Endodermal cell (in vitro differentiated cells): Measurements from ENCODE around the gene LAMA2. TPM values are rescaled to one million over a fixed set of nuclear protein-coding genes. Genes with fewer than 3 reads are reported as not detected.

Experiments
- DNase-seq: peaks from one replicate; pipeline ENCODE4 v3.0.0-alpha.2; 2017
- H3K27ac ChIP-seq: 2 replicates; pipeline ENCODE4 v1.5.1; 2013; ENCODE audit warnings: mild to moderate bottlenecking, low read depth, low read length, moderate library complexity
- H3K27me3 ChIP-seq: 2 replicates; pipeline ENCODE4 v1.6.1; 2013; ENCODE audit warnings: mild to moderate bottlenecking, low read length, moderate library complexity; ENCODE audit not compliant: insufficient read depth, control insufficient read depth, poor library complexity, severe bottlenecking
- H3K36me3 ChIP-seq: 2 replicates; pipeline ENCODE4 v1.7.0; 2013; ENCODE audit warnings: mild to moderate bottlenecking, low read length, moderate library complexity; ENCODE audit not compliant: control insufficient read depth, insufficient read depth
- H3K4me1 ChIP-seq: one replicate; pipeline ENCODE4 v1.7.0; 2013; ENCODE audit warnings: low read length; ENCODE audit not compliant: control insufficient read depth, insufficient read depth
- H3K4me3 ChIP-seq: 2 replicates; pipeline ENCODE4 v1.5.1; 2013; ENCODE audit warnings: mild to moderate bottlenecking, low read length, moderate library complexity
- H3K9ac ChIP-seq: 2 replicates; pipeline ENCODE4 v1.6.1; 2013; ENCODE audit warnings: mild to moderate bottlenecking, low read length, moderate library complexity; ENCODE audit not compliant: poor library complexity, severe bottlenecking; ENCODE audit errors: extremely low read depth
- H3K9me3 ChIP-seq: 2 replicates; pipeline ENCODE4 v1.6.1; 2013; ENCODE audit warnings: mild to moderate bottlenecking, low read length, moderate library complexity; ENCODE audit not compliant: control insufficient read depth
- H3K27ac Mint-ChIP-seq: 2 replicates; pipeline ENCODE4 v1.8.0; 2020; ENCODE audit warnings: mixed read lengths
- H3K27me3 Mint-ChIP-seq: 2 replicates; pipeline ENCODE4 v1.8.0; 2021; ENCODE audit warnings: mild to moderate bottlenecking, mixed read lengths; ENCODE audit not compliant: insufficient read depth
- H3K36me3 Mint-ChIP-seq: 2 replicates; pipeline ENCODE4 v1.8.0; 2020; ENCODE audit warnings: low read depth, mixed read lengths
- H3K4me1 Mint-ChIP-seq: 2 replicates; pipeline ENCODE4 v1.8.0; 2020; ENCODE audit warnings: mixed read lengths
- H3K4me3 Mint-ChIP-seq: 2 replicates; pipeline ENCODE4 v1.8.0; 2020; ENCODE audit warnings: mild to moderate bottlenecking, moderate library complexity, mixed read lengths
- H3K9me3 Mint-ChIP-seq: 2 replicates; pipeline ENCODE4 v1.8.0; 2020; ENCODE audit warnings: mild to moderate bottlenecking, mixed read lengths
- CTCF ChIP-seq: fragments of 200-600 bp; sonication (generic); conservative IDR thresholded peaks from 2 replicates; pipeline ENCODE4 v1.5.0; 2021; ENCODE audit warnings: antibody characterized with exemption, mild to moderate bottlenecking
- WGBS, 2 experiments: methylation state at CpG; one replicate each; pipeline versions ENCODE4 v1.1.5 to v1.1.7; 2013; ENCODE audit warnings: missing lambda C conversion rate in 2 of 2, mixed read lengths in 1 of 2; ENCODE audit not compliant: insufficient coverage in 1 of 2, insufficient read length in 1 of 2; 5-methylcytosine and 5-hydroxymethylcytosine counted together
- total RNA-seq, 2 donors: library from RNA; stranded (reverse); fragmentation: NEBNext Ultra II Directional in 1 of 2; extraction: Animal tissue kit (Norgen Biotek cat#: 25700) in 1 of 2; gene quantifications; 2 replicates in 1 of 2; 3 replicates in 1 of 2; pipeline ENCODE4 v1.2.1, GENCODE V29; 2021

LAMA2 gene
- total RNA-seq, 2 donors from 2014 or later = 2.3 to 4.1 TPM

GRCh38 chr6:129177801-129178200 is 294.9 kb downstream of the LAMA2 start:
- Histone ChIP-seq H3K4me3 (no peak overlapping the region), H3K36me3 (no peaks in the 10 kb centered on the region), H3K9ac (no peak overlapping the region), H3K27ac (no peak overlapping the region), H3K27me3 (no peaks in the 10 kb centered on the region), H3K9me3 (no peaks in the 10 kb centered on the region), H3K4me1 (no peaks in the 10 kb centered on the region)
- no peaks in the 10 kb centered on the region for H3K27me3 Mint-ChIP-seq
- H3K36me3 Mint-ChIP-seq = no peaks in the 10 kb centered on the region
- no peak for TF ChIP-seq CTCF
- 89 to 100% methylated on average over 2 to 4 of the region's 4 CpGs for WGBS, 2 experiments
- H3K27ac Mint-ChIP-seq = no peak overlapping the region
- no peaks in the 10 kb centered on the region for H3K4me1 Mint-ChIP-seq
- no peaks in the 10 kb centered on the region for H3K9me3 Mint-ChIP-seq
- DNase-seq = no peak
- H3K4me3 Mint-ChIP-seq = no peak overlapping the region

DNA sequence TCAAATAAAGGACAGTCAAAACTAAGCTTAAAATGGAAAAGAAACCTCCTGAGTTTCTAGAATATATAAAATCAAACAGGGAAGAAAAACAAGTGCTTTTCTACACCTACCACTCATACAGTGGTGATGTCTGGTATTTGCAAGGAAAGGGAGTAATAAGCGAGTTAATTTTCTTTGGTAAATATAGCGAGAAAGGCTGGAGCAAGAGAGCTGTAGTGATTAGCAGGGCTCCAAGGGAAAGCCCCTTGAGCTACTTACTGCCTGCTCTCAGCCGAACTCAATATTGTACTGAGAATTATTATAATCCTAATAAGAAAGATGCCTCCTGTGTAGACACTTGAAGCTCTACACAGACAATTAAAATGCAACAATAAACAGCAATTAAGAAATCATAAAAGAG is 296.3 kb downstream of the LAMA2 start:
- no peak overlapping the region for H3K27ac ChIP-seq
- H3K9me3 ChIP-seq = no peaks in the 10 kb centered on the region
- H3K36me3 Mint-ChIP-seq = no peaks in the 10 kb centered on the region
- no peak overlapping the region for H3K4me3 Mint-ChIP-seq
- H3K4me3 ChIP-seq = no peak overlapping the region
- H3K4me1 Mint-ChIP-seq = peaks cover under 1% of the 10 kb centered on the region
- no peaks in the 10 kb centered on the region for H3K36me3 ChIP-seq
- no peak overlapping the region for H3K27ac Mint-ChIP-seq
- no peak for TF ChIP-seq CTCF
- no peaks in the 10 kb centered on the region for H3K27me3 ChIP-seq
- H3K4me1 ChIP-seq = no peaks in the 10 kb centered on the region
- no peak for DNase-seq
- no peak overlapping the region for H3K9ac ChIP-seq
- no peaks in the 10 kb centered on the region for H3K9me3 Mint-ChIP-seq
- H3K27me3 Mint-ChIP-seq = no peaks in the 10 kb centered on the region
- 83% methylated on average over 3 of the region's 3 CpGs; no CpG with 5 or more reads in 1 of the 2 experiments for WGBS, 2 experiments

DNA sequence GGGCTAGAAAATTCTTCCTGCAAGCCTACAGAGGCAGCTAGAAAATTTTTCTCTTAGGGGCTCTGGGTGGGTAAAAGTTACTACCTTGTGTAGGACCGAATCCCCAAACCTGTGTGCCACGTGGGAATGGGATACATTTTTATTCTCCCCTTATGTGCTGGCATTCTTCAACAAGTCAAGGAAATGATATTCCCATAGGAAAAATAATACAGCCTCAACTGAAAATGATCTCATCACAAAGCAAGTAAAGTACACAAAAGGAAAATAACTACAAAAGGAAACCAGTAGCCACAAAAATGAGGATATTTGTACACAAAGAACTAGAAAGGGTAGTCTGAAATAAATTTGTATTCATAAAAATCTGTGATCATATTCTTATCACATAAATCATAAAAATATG is 298.1 kb downstream of the LAMA2 start:
- Histone ChIP-seq H3K9ac (no peak overlapping the region), H3K4me3 (no peak overlapping the region), H3K27ac (no peak overlapping the region), H3K36me3 (no peaks in the 10 kb centered on the region), H3K27me3 (no peaks in the 10 kb centered on the region), H3K9me3 (no peaks in the 10 kb centered on the region), H3K4me1 (no peaks in the 10 kb centered on the region)
- no peak for DNase-seq
- no peaks in the 10 kb centered on the region for H3K27me3 Mint-ChIP-seq
- no peak for TF ChIP-seq CTCF
- H3K9me3 Mint-ChIP-seq = no peaks in the 10 kb centered on the region
- 71 to 91% methylated on average over 1 to 2 of the region's 2 CpGs for WGBS, 2 experiments
- no peak overlapping the region for H3K4me3 Mint-ChIP-seq
- H3K36me3 Mint-ChIP-seq = no peaks in the 10 kb centered on the region
- no peak overlapping the region for H3K27ac Mint-ChIP-seq
- H3K4me1 Mint-ChIP-seq = peaks cover 4% of the 10 kb centered on the region
